Measurements from ENCODE around the gene CD2. TPM values are rescaled to one million over a fixed set of nuclear protein-coding genes. Genes with fewer than 3 reads are reported as not detected.
A peak's percentile ranks its signal among the peaks of the same experiment; 100 is the strongest.

Gene CD2
- total RNA-seq, 1 experiment from 2014 or later = not detected

DNA sequence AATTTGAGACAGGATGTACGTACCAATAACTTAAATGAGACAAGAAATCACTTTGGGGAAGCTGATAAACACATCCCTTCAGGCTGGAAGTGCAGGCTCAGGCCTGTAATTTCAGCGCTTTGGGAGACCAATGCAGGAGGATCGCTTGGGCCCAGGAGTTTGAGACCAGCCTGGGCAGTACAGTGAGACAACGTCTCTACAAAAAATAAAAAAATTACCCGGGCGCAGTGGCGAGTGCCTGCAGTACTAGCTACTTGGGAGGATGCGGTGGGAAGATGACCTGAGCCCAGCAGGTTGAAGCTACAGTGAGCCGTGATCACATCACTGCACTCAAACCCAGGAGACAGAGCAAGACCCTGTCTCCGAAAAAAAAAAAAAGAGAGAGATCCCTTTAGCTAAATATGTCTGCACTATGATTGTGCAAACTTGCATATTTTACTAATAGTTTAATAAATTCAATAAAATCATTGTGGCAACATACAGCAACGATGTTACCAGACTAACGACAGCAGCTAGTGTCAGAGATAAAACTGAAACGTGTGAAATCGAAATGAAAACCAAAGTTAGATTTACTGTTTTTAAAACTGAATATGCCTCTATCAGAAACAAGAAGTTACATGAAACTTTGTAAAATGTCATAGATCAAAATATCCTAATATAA is 54.7 kb downstream of the CD2 start:
- TF ChIP-seq, protein P1, sequence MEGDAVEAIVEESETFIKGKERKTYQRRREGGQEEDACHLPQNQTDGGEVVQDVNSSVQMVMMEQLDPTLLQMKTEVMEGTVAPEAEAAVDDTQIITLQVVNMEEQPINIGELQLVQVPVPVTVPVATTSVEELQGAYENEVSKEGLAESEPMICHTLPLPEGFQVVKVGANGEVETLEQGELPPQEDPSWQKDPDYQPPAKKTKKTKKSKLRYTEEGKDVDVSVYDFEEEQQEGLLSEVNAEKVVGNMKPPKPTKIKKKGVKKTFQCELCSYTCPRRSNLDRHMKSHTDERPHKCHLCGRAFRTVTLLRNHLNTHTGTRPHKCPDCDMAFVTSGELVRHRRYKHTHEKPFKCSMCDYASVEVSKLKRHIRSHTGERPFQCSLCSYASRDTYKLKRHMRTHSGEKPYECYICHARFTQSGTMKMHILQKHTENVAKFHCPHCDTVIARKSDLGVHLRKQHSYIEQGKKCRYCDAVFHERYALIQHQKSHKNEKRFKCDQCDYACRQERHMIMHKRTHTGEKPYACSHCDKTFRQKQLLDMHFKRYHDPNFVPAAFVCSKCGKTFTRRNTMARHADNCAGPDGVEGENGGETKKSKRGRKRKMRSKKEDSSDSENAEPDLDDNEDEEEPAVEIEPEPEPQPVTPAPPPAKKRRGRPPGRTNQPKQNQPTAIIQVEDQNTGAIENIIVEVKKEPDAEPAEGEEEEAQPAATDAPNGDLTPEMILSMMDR (IDR thresholded peaks at IDR 0.05; ENCODE audit: unreplicated experiment) = no peak
- no peak overlapping the region for H3K27ac Mint-ChIP-seq (ENCODE audit: low read depth, unreplicated experiment)
- intact Hi-C loops (cut with micrococcal nuclease) = no loop called here
- DNase-seq (ENCODE audit: unreplicated experiment) = no peak
- no peak overlapping the region for H3K4me3 Mint-ChIP-seq (ENCODE audit: unreplicated experiment)
- H3K4me1 Mint-ChIP-seq (ENCODE audit: insufficient read depth, unreplicated experiment) = peaks cover 14% of the 10 kb centered on the region
- ChIA-PET CTCF (interaction anchor here (0.6 to 1.2 kb wide), 5 partner anchors 15 to 212 kb away, joined by 3 to 5 read pairs (median 3); no protein-coding TSS in a partner anchor), POLR2A (interaction anchor here (0.8 to 1.3 kb wide), 3 partner anchors 44 to 99 kb away, joined by 3 to 4 read pairs (median 4); no protein-coding TSS in a partner anchor)
- peaks cover 13% of the 10 kb centered on the region for H3K9me3 Mint-ChIP-seq (ENCODE audit: unreplicated experiment)
- no TSS peak for BruUV-seq (replicated peaks)
- no peaks in the 10 kb centered on the region for H3K27me3 Mint-ChIP-seq (ENCODE audit: insufficient read depth, unreplicated experiment)
- H3K36me3 Mint-ChIP-seq (ENCODE audit: insufficient read depth, unreplicated experiment) = no peaks in the 10 kb centered on the region

DNA sequence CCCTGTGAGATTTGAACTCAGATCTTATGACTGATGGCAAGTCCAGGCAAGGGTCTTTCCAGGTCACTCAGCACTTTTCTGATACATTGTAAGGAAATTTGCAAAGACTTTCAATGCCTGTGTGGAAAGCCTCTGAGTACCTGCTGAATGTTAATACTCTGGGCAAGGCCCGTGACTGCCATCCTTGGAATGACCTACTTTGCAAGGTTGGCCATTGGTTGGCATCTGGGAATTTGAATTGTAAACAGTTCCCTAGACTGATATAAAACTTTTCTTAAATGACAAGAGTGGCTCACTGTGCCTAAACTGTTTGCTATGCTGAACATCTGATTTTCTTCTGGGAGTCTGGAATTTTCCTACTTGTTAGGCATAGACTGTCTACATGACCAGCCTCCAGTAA is 57.1 kb downstream of the CD2 start:
- ChIA-PET CTCF (no interaction called here), POLR2A (no interaction called here)
- no TSS peak for BruUV-seq (replicated peaks)
- Mint-ChIP-seq H3K9me3 (ENCODE audit: unreplicated experiment) (peaks cover 14% of the 10 kb centered on the region), H3K4me3 (ENCODE audit: unreplicated experiment) (no peak overlapping the region), H3K27ac (ENCODE audit: low read depth, unreplicated experiment) (no peak overlapping the region), H3K36me3 (ENCODE audit: insufficient read depth, unreplicated experiment) (no peaks in the 10 kb centered on the region), H3K27me3 (ENCODE audit: insufficient read depth, unreplicated experiment) (no peaks in the 10 kb centered on the region), H3K4me1 (ENCODE audit: insufficient read depth, unreplicated experiment) (peaks cover 14% of the 10 kb centered on the region)
- no peak for DNase-seq (ENCODE audit: unreplicated experiment)
- TF ChIP-seq, protein P1 (IDR thresholded peaks at IDR 0.05; ENCODE audit: unreplicated experiment) = no peak
- intact Hi-C loops (cut with micrococcal nuclease) = no loop called here

DNA sequence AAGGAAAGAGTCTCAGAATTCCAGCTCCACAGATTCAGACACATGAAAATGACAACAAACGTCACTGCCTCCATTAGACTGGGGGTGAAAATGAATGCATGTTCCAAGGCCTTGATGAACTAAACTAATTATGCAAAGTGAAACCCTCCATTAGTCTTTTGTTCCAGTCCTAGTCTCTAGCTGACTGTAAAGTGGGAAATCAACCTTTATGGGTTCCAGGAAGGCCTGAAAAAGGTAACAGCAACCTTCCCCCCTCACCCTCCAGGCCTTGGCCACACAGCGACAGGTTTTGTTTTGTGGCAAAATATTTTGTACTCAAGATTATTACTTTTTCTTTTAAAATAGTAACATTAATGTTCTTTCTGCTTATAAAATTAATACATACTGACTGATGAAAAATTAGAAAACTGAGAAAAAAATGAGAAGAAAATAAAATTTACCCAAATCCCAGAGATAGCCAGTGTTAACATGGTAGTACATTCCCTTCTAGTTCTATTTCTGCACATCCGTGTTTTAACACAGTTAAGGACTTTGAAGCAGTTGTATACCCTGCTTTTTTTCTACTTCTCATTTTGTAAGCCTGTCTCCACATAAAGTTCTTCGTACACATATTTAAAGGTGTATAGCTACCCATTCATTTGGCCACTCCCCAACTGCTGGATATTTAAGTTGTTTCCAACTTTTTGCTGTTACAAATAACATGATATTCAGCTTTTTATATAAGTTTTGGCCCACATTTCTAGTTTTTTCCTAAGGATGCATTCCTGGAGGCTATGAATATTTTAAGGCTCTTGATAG is 60.9 kb downstream of the CD2 start:
- Mint-ChIP-seq H3K9me3 (ENCODE audit: unreplicated experiment) (peaks cover 14% of the 10 kb centered on the region), H3K4me1 (ENCODE audit: insufficient read depth, unreplicated experiment) (peaks cover 3% of the 10 kb centered on the region), H3K4me3 (ENCODE audit: unreplicated experiment) (no peak overlapping the region), H3K36me3 (ENCODE audit: insufficient read depth, unreplicated experiment) (no peaks in the 10 kb centered on the region), H3K27ac (ENCODE audit: low read depth, unreplicated experiment) (no peak overlapping the region), H3K27me3 (ENCODE audit: insufficient read depth, unreplicated experiment) (no peaks in the 10 kb centered on the region)
- ChIA-PET POLR2A (interaction anchor here (0.6 kb wide), 1 partner anchor 120 kb away, joined by 3 read pairs; no protein-coding TSS in a partner anchor), CTCF (interaction anchor here (0.7 to 2.1 kb wide), 5 partner anchors 59 to 241 kb away, joined by 3 to 6 read pairs (median 3); no protein-coding TSS in a partner anchor)
- no peak for DNase-seq (ENCODE audit: unreplicated experiment)
- no TSS peak for BruUV-seq (replicated peaks)
- intact Hi-C loops (cut with micrococcal nuclease) = no loop called here
- TF ChIP-seq, protein P1 (IDR thresholded peaks at IDR 0.05; ENCODE audit: unreplicated experiment) = no peak

DNA sequence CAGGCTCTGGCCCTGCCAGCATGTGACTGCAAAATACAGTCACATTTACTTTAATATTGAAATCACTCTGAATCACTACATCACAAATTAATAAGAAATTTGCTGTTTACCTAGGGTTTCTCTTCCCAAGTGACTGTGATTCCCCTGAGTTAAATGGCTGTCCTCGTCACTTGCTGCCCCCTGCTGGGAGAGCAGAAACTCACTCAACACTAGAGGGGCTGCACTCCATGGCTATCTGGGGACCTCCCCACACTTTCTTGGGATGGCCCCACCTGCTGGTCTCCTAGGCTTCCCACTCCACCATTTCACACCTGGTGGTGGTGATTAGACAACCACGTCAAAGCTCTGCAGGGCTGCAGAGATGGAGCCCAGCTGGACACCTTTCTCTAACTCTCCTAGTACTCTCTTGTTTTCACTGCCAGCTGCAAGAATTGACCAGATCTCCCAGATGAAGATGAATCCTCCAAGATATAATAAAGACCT is 63.4 kb downstream of the CD2 start:
- H3K4me1 Mint-ChIP-seq (ENCODE audit: insufficient read depth, unreplicated experiment) = peaks cover 10% of the 10 kb centered on the region
- H3K9me3 Mint-ChIP-seq (ENCODE audit: unreplicated experiment) = peaks cover 9% of the 10 kb centered on the region
- POLR2A ChIA-PET = interaction anchor here (0.7 kb wide), 1 partner anchor 80 kb away, joined by 3 read pairs; no protein-coding TSS in a partner anchor
- CTCF ChIA-PET = interaction anchor here (0.6 to 1.8 kb wide), 8 partner anchors 25 to 243 kb away, joined by 3 to 9 read pairs (median 4); no protein-coding TSS in a partner anchor
- no peak overlapping the region for H3K4me3 Mint-ChIP-seq (ENCODE audit: unreplicated experiment)
- TF ChIP-seq, protein P1 (IDR thresholded peaks at IDR 0.05; ENCODE audit: unreplicated experiment) = peak; percentile 56
- peak; percentile 77 for DNase-seq (ENCODE audit: unreplicated experiment)
- H3K27me3 Mint-ChIP-seq (ENCODE audit: insufficient read depth, unreplicated experiment) = no peaks in the 10 kb centered on the region
- no peak overlapping the region for H3K27ac Mint-ChIP-seq (ENCODE audit: low read depth, unreplicated experiment)
- no peaks in the 10 kb centered on the region for H3K36me3 Mint-ChIP-seq (ENCODE audit: insufficient read depth, unreplicated experiment)
- BruUV-seq (replicated peaks) = no TSS peak
- intact Hi-C loops (cut with micrococcal nuclease) = loop anchor here (1.0 kb wide), 2 partner anchors 80 to 243 kb away; no protein-coding TSS in a partner anchor
